Ishikawa (cell line): Measurements from ENCODE around the gene WFDC1.

Experiments
- CEBPB ChIP-seq: IDR thresholded peaks from 2 replicates; pipeline ENCODE4 v1.6.1; 2012
- CREB1 ChIP-seq: IDR thresholded peaks from 2 replicates; pipeline ENCODE4 v1.6.1; 2012; ENCODE audit warnings: low read depth
- EGR1 ChIP-seq: IDR thresholded peaks from 2 replicates; pipeline ENCODE4 v1.6.1; 2012
- EP300 ChIP-seq: IDR thresholded peaks from 2 replicates; pipeline ENCODE4 v1.6.1; 2012; ENCODE audit warnings: borderline replicate concordance
- FOXM1 ChIP-seq: IDR thresholded peaks from 2 replicates; pipeline ENCODE4 v1.6.1; 2012; ENCODE audit warnings: low read depth, borderline replicate concordance
- NFIC ChIP-seq: IDR thresholded peaks from 2 replicates; pipeline ENCODE4 v1.6.1; 2012
- RAD21 ChIP-seq: IDR thresholded peaks from 2 replicates; pipeline ENCODE4 v1.6.1; 2012; ENCODE audit warnings: low read depth
- TAF1 ChIP-seq: IDR thresholded peaks from 2 replicates; pipeline ENCODE4 v1.6.1; 2012; ENCODE audit warnings: low read depth, mild to moderate bottlenecking
- TCF12 ChIP-seq: IDR thresholded peaks from 2 replicates; pipeline ENCODE4 v1.6.1; 2012; ENCODE audit warnings: low read depth
- TEAD4 ChIP-seq: IDR thresholded peaks from 2 replicates; pipeline ENCODE4 v1.6.1; 2012
- USF1 ChIP-seq: IDR thresholded peaks from 2 replicates; pipeline ENCODE4 v1.6.1; 2012
- YY1 ChIP-seq: IDR thresholded peaks from 2 replicates; pipeline ENCODE4 v1.6.1; 2012; ENCODE audit warnings: low read depth
- ZBTB7A ChIP-seq: IDR thresholded peaks from 2 replicates; pipeline ENCODE4 v1.6.1; 2012; ENCODE audit warnings: low read depth
- TF ChIP-seq, protein P1 (sequence below): IDR thresholded peaks from 2 replicates; pipeline ENCODE4 v1.6.1; 2012
- TF ChIP-seq, protein P2 (sequence below): IDR thresholded peaks from 2 replicates; pipeline ENCODE4 v1.6.1; 2012; ENCODE audit warnings: low read depth, mild to moderate bottlenecking

The WFDC1 gene

GRCh38 chr16:84340325-84341040, 45.8 kb downstream of the WFDC1 start:
- TF ChIP-seq, protein P1, sequence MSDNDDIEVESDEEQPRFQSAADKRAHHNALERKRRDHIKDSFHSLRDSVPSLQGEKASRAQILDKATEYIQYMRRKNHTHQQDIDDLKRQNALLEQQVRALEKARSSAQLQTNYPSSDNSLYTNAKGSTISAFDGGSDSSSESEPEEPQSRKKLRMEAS = peak; percentile 46
- no peak for TF ChIP-seq USF1
- no peak for TF ChIP-seq CREB1
- TF ChIP-seq RAD21 = peak; percentile 24; the same call in 1 of the 2 replicates
- peak; percentile 94 for TF ChIP-seq CEBPB

DNA sequence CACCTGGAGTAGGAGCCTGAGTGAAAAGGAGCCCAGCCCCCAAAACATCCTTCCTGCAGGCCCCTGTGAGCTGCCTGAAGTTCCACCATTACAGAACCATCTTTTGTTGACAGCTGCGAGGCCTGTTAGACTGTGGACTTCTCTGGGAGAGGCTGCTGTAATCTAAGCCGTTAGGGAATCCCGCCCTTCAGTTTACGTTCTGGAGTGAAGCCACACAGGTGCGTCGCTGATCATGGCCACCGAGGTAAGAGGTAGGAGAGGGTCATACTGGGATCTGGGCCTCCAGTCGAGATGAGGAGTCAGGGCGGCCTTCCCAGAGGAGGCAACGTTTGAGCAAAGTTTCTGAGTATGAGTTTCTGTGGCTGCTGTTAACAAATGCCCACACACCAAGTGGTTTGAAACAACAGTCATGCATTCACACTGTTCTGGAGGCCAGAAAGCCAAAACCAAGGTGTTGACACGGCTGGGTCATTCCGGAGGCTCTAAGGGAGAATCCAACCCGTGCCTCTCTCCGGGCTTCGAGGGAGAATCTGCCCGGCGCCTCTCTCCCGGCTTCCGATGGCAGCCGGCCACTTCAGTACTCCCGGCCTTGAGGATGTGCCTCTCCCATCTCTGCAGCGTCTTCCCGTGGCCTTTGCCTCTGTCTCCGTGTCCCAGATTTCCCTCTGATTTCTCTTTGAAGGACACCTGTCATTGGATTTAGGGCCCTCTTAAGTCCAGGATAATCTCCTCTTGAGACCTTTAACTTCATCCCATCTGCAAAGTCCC, 47.0 kb downstream of the WFDC1 start:
- TF ChIP-seq EP300 = no peak
- no peak for TF ChIP-seq USF1
- no peak for TF ChIP-seq TAF1
- TF ChIP-seq TEAD4 = no peak

- TF ChIP-seq, protein P1 = no peak
Measured at GRCh38 chr16:84344781-84345180, 50.1 kb downstream of the WFDC1 start.

GRCh38 chr16:84347161-84347560, 52.5 kb downstream of the WFDC1 start:
- TF ChIP-seq TEAD4 (no peak), EGR1 (no peak), YY1 (no peak), EP300 (no peak), CEBPB (no peak), ZBTB7A (no peak), USF1 (no peak), RAD21 (no peak), FOXM1 (no peak), TAF1 (no peak), TCF12 (no peak), CREB1 (no peak), NFIC (no peak)
- TF ChIP-seq, protein P2, sequence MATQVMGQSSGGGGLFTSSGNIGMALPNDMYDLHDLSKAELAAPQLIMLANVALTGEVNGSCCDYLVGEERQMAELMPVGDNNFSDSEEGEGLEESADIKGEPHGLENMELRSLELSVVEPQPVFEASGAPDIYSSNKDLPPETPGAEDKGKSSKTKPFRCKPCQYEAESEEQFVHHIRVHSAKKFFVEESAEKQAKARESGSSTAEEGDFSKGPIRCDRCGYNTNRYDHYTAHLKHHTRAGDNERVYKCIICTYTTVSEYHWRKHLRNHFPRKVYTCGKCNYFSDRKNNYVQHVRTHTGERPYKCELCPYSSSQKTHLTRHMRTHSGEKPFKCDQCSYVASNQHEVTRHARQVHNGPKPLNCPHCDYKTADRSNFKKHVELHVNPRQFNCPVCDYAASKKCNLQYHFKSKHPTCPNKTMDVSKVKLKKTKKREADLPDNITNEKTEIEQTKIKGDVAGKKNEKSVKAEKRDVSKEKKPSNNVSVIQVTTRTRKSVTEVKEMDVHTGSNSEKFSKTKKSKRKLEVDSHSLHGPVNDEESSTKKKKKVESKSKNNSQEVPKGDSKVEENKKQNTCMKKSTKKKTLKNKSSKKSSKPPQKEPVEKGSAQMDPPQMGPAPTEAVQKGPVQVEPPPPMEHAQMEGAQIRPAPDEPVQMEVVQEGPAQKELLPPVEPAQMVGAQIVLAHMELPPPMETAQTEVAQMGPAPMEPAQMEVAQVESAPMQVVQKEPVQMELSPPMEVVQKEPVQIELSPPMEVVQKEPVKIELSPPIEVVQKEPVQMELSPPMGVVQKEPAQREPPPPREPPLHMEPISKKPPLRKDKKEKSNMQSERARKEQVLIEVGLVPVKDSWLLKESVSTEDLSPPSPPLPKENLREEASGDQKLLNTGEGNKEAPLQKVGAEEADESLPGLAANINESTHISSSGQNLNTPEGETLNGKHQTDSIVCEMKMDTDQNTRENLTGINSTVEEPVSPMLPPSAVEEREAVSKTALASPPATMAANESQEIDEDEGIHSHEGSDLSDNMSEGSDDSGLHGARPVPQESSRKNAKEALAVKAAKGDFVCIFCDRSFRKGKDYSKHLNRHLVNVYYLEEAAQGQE = no peak
- TF ChIP-seq, protein P1 = no peak

DNA sequence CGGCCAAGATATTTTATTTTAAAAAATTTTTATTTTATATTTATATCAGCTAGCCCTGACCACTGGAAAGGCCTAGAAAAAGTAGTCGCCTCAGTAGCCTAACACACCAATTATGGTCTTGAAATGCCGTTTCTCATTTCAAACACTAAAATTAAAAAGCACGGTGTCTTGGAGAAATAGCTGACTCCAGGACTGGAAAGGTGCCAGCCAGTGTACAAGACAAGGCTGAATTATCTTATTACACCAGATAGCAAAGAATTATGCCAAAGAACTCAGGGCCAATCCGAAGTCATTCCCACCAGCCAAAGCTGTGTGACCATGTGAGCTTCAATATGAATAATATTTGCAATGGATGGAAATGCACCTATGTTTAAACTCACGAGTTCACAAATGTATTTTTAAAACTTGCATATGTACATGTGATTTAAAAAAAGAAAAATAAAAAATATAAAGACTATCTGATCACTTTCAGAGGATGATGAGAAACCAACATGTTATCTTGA, 53.8 kb downstream of the WFDC1 start:
- no peak for TF ChIP-seq ZBTB7A
- no peak for TF ChIP-seq CREB1
- no peak for TF ChIP-seq RAD21
- TF ChIP-seq CEBPB = no peak
- no peak for TF ChIP-seq FOXM1
- no peak for TF ChIP-seq TCF12
- TF ChIP-seq, protein P2 = no peak
- no peak for TF ChIP-seq USF1
- no peak for TF ChIP-seq NFIC
- no peak for TF ChIP-seq TEAD4
- TF ChIP-seq, protein P1 = no peak
